Body of pancreas (tissue), 4 donors: Measurements from ENCODE around the gene L3MBTL1.

Experiments used
- CTCF ChIP-seq, 7 experiments: fragments of 450-650 bp in 4 of 7; fragments of 200-600 bp in 3 of 7; sonication (generic) in 3 of 7; IDR thresholded peaks; one replicate each; pipeline ENCODE4 v1.5.1; 2016 to 2019; ENCODE audit warnings: antibody characterized with exemption in 7 of 7
- POLR2A ChIP-seq, 3 donors: fragments of 450-650 bp; IDR thresholded peaks; one replicate each; pipeline ENCODE4 v1.6.1; 2016; ENCODE audit warnings: antibody characterized with exemption in 3 of 3, mild to moderate bottlenecking in 2 of 3

- TF ChIP-seq CTCF (IDR thresholded peaks at IDR 0.05) (no peak), POLR2A (IDR thresholded peaks at IDR 0.05) (no peak)
These were observed 63.8 kb downstream of the L3MBTL1 start for GRCh38 chr20:43571310-43571709.
